HCT116 (cell line): Measurements from ENCODE around the gene TCEANC.

Experiments
- CEBPB ChIP-seq: IDR thresholded peaks from 2 replicates; pipeline ENCODE4 v1.6.1; 2012; ENCODE audit warnings: low read depth
- EZH2 ChIP-seq: fragments of 200-600 bp; sonication (generic); IDR thresholded peaks from 2 replicates; pipeline ENCODE4 v1.6.1; 2017; ENCODE audit warnings: antibody characterized with exemption, mixed run types
- MAX ChIP-seq: IDR thresholded peaks from 2 replicates; pipeline ENCODE4 v1.6.1; 2012
- POLR2A ChIP-seq: IDR thresholded peaks from 2 replicates; pipeline ENCODE4 v1.7.0; 2011; ENCODE audit warnings: borderline replicate concordance; ENCODE audit not compliant: insufficient read depth, insufficient read length; ENCODE audit errors: extremely low read depth
- POLR2AphosphoS5 ChIP-seq: IDR thresholded peaks from 2 replicates; pipeline ENCODE4 v1.6.1; 2011; ENCODE audit warnings: mild to moderate bottlenecking, low read depth, low read length, moderate library complexity
- SIN3A ChIP-seq: IDR thresholded peaks from 2 replicates; pipeline ENCODE4 v1.6.1; 2012; ENCODE audit warnings: low read depth
- SP1 ChIP-seq: IDR thresholded peaks from 2 replicates; pipeline ENCODE4 v1.6.1; 2012; ENCODE audit warnings: low read depth
- ZNF274 ChIP-seq: fragments of 200-500 bp; sonication (Bioruptor generic); IDR thresholded peaks from 2 replicates; pipeline ENCODE4 v1.6.1; 2014; ENCODE audit warnings: mild to moderate bottlenecking, low read depth, low read length, inconsistent platforms
- TF ChIP-seq, protein P1 (sequence below), 3 experiments: fragments of 200-600 bp in 1 of 3; sonication (generic) in 1 of 3; IDR thresholded peaks in 2 of 3; conservative IDR thresholded peaks in 1 of 3; 2 replicates each; pipeline ENCODE4 v1.5.1; 2012 to 2017; ENCODE audit warnings: low read depth in 2 of 3, low read length in 2 of 3, antibody characterized with exemption in 1 of 3, borderline replicate concordance in 1 of 3, control low read depth in 1 of 3, mild to moderate bottlenecking in 1 of 3, mixed read lengths in 1 of 3, mixed run types in 1 of 3, moderate library complexity in 1 of 3; ENCODE audit not compliant: insufficient read depth in 1 of 3
- TF ChIP-seq, protein P2 (sequence below): IDR thresholded peaks from 2 replicates; pipeline ENCODE4 v1.6.1; 2012; ENCODE audit warnings: low read depth

DNA sequence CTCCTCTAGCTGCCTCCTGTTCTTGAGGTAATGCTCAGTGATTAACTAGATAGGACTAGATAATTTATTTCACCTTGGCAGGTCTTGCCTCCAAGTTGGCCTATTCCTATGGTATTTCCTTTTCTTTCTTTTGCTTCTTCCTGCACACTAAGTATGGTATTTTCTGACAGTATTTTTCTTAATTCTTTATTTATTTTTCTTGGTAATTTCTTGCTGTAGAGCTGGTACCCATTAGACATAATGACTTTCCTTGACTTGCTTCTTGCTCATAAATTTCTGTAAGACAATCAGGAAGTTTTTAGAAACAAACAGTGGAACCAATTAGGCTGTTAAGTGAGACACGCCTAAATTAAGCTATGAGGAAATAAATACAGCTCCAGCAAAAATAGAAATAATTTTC, 45.5 kb downstream of the TCEANC start:
- TF ChIP-seq EZH2 (no peak), SIN3A (no peak), POLR2A (no peak), POLR2AphosphoS5 (no peak), ZNF274 (no peak), CEBPB (no peak), SP1 (no peak), MAX (no peak)
- TF ChIP-seq, protein P1, sequence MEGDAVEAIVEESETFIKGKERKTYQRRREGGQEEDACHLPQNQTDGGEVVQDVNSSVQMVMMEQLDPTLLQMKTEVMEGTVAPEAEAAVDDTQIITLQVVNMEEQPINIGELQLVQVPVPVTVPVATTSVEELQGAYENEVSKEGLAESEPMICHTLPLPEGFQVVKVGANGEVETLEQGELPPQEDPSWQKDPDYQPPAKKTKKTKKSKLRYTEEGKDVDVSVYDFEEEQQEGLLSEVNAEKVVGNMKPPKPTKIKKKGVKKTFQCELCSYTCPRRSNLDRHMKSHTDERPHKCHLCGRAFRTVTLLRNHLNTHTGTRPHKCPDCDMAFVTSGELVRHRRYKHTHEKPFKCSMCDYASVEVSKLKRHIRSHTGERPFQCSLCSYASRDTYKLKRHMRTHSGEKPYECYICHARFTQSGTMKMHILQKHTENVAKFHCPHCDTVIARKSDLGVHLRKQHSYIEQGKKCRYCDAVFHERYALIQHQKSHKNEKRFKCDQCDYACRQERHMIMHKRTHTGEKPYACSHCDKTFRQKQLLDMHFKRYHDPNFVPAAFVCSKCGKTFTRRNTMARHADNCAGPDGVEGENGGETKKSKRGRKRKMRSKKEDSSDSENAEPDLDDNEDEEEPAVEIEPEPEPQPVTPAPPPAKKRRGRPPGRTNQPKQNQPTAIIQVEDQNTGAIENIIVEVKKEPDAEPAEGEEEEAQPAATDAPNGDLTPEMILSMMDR (IDR thresholded peaks at IDR 0.05 in 2 of 3, conservative IDR thresholded peaks at IDR 0.05 in 1 of 3; ENCODE audit: borderline replicate concordance in 1 of 3, insufficient read depth in 1 of 3, low read depth in 2 of 3, low read length in 2 of 3): no peak
- TF ChIP-seq, protein P2, sequence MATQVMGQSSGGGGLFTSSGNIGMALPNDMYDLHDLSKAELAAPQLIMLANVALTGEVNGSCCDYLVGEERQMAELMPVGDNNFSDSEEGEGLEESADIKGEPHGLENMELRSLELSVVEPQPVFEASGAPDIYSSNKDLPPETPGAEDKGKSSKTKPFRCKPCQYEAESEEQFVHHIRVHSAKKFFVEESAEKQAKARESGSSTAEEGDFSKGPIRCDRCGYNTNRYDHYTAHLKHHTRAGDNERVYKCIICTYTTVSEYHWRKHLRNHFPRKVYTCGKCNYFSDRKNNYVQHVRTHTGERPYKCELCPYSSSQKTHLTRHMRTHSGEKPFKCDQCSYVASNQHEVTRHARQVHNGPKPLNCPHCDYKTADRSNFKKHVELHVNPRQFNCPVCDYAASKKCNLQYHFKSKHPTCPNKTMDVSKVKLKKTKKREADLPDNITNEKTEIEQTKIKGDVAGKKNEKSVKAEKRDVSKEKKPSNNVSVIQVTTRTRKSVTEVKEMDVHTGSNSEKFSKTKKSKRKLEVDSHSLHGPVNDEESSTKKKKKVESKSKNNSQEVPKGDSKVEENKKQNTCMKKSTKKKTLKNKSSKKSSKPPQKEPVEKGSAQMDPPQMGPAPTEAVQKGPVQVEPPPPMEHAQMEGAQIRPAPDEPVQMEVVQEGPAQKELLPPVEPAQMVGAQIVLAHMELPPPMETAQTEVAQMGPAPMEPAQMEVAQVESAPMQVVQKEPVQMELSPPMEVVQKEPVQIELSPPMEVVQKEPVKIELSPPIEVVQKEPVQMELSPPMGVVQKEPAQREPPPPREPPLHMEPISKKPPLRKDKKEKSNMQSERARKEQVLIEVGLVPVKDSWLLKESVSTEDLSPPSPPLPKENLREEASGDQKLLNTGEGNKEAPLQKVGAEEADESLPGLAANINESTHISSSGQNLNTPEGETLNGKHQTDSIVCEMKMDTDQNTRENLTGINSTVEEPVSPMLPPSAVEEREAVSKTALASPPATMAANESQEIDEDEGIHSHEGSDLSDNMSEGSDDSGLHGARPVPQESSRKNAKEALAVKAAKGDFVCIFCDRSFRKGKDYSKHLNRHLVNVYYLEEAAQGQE: no peak
